Stimulated activated CD4-positive, alpha-beta T cell treated with anti-CD3 and anti-CD28 coated beads, Interleukin-1b, Interleukin-23, amount 100 ng/mL, for 1 hour (primary cell): ENCODE data around the gene JAG1.

Source experiments
- DNase-seq, 2 donors: peaks; one replicate each; pipeline ENCODE4 v3.0.0-alpha.2; 2020; ENCODE audit warnings: low read depth in 2 of 2

JAG1 gene

DNA sequence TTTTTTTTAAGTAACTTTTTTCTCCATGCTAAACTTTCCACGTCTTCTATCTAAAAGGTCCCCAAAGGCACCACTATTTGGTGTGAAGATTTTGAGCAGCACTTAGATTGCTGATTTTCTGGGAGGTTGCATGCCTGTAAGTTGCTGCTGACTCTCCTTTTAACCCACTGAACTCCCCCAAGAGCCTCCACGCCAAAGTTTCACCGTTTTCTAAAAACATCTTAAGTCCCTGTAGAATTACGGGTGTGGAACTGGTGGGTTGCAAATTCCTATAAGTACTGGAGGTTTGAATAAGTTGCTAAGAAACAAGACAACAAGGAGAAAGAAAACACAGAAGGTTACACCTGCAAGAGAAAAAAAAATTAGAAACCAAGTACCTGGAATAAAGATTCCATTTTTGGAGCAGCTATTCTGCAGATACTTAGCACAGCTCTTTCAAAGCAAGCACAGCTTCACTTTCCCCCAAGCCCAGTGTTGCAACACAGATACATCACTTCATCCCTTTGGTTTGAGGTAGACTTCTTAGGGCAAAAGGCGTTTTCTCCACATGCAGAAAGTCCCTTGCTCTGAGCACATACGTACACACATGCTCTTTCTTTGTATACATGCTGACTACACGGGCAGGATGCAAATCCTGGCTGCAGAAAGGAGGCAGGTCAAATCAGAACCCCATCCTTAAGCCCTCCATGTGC is 5.0 kb downstream of the JAG1 start:
- no peak for DNase-seq

DNA sequence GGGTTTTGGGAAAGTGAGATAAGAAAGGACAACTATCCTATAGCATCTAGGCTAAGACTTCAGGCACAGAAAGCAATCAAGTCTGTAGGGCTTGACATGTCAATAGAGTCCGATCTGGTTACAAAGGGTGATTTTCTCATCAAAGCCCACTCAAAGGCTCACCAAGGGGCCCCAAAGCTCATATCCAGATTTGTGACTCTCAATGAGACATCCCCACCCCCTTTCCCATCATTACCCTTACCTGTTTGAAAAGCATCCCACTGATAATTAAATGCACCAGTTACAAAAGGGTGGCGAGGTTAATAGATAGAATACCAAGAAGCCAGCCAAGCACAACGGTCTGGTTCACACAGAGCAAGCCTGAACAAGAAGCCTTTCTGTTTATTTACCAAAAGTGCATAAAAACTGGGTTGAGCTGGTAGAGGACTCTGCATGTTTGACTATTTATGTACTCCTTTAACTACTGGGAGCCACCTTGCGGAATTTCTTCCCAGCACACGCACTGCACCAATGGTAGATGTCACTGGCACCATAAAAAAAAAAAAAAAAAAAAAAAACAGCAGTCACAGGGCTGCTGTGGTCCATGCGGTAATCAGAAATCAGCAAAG is 6.1 kb downstream of the JAG1 start:
- no peak for DNase-seq

DNA sequence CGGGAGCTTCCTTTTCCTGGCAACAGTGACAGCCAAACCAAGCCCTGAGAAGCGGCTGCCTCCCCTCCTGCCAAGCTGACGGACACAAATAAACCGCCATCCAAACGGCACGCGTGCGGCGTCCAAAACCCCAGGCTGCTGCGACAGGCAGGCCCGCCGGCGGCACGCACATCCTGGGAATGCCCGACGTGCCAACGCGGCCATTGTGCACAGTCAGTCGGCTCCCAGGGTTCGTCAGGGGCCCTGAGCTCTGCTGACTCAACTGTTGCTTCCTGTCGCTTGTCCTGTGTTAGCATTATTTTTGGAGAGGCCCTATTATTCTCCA is 6.8 kb downstream of the JAG1 start:
- DNase-seq = no peak

DNA sequence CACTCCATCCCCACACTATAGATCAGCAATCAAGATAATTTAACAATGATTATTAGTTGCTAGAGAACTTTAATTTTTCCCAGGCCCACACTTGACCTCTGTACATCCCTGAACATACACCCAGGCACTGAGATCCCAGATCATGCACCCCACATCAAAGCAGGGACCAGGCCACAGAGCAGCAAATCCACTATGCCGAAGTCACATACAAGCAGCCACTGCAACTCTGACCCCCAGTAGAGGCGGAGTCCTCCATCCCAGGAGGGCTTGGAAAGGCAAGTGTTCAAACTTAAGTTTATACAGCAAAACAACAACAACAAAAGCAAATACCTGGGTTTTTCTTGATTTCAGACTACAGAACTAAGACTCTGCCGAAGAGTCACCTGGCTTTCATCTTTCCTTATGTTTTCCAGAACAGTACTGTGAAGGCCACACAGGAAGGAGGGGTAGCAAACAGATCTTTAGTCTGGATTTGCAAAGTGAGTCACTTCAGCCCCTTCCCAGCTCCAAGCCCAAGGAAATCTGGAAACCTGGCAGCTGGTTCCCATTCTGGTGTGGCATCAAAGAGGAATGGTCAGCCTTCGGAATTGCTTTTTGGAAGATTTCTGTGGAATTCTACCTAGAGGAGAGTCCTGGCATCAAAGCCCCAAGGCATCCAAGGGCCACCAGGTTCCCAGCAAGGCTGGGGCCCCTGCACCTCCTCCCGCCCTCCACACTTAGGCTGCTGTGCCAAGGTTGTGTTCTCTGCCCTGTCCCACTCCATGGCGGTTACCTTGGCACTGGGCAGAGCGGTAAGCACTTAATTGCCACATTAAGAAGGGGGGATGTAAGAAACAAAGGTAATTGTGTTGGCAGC is 7.3 kb downstream of the JAG1 start:
- no peak for DNase-seq

DNA sequence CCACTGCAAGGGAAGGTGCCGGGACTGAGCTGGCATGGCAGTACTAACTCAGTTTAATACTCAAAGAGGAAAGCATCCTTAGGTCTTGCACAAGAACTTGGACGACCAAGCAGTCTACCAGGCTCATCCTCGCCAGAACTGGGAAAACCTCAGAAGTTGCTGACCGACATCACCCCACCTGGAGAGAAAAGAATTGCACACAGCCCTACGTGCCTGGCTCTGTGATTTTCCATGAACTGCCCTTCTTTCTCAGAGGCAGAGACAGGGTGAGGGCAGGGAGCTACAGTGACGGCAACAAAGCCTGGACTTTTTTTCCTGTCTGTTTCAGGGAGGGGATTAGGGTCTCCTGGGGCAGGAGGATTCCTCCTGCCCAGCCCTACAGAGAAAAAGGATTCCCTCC is 8.0 kb downstream of the JAG1 start:
- no peak for DNase-seq

DNA sequence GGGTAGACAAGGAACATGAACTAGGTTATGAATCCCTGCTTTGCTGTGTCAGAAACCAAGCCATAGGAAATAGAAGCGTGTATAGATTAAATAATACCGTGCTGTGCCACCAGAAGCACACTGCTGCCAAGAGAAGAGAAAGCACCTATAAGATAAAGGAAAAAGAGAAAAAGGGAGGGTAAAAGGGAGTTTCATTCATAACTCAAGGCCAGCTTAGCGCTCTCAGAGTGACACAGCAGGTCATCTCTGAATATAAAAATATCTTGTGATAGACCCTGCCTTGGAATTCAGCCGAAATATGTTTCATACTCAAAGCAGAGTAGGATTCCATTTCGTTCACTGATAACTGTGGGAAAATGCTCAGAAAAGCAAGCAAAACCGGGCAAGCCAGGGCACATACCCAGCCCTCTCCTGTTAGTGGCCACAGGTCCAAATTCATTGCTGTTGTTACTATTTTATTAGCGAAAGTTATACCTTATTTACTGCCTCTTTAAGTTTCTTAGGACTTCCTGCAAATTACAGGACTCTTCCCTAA is 8.7 kb downstream of the JAG1 start:
- no peak for DNase-seq

DNA sequence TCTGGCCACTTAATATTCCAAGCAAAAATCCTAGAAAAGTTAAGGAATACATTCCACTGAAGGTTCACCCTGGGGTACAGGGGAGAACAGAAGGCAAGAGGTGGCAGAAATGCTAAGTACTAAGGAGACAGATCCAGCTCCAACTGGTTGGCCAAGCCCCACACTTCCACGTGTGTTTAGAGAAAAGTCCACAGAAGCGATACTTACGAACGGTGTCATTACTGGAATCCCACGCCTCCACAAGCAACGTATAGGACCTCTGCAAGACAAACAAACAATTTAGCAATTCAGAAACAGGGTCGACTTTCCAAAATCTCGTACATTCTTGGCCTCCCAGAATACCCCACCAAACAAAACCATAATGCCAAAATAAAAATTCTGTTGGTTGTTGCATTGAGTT is 10.0 kb downstream of the JAG1 start:
- no peak for DNase-seq

DNA sequence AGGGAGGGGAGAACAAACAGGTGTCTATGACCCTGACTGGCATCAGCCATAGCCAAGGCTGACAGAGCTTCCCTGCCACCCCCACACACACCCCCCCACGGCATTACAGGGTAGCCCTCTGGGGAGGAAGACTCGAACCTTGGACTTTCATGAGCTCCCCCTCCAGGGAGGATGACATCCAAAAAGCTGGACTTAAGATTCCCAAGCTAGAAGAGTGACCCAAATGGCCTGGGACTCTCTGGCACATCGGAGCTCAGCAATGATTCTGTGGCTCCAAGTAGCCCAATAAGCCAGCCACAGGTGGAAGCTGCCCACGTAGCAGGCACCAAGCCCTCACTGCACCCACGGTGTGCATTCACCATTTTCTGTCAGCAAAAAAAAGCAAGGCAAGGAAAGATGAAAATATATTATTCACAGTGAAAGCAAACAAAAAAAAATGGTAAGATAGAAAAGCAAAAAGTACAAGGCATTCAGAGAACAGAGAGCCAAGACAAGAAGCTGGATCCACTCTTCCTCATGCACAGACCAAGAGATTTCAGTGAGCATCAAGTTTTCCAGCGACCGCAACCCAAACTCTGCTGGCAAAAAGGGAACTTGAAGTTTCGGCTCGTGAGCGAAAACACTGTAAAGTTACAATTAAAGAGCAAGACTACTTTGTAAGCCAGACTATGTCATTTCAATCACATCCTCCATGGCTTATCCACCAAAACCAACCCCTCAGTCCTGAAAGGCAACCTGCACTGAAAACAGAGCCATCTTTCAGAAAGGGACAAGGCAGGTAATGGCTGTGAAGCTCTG is 10.9 kb downstream of the JAG1 start:
- no peak for DNase-seq

DNA sequence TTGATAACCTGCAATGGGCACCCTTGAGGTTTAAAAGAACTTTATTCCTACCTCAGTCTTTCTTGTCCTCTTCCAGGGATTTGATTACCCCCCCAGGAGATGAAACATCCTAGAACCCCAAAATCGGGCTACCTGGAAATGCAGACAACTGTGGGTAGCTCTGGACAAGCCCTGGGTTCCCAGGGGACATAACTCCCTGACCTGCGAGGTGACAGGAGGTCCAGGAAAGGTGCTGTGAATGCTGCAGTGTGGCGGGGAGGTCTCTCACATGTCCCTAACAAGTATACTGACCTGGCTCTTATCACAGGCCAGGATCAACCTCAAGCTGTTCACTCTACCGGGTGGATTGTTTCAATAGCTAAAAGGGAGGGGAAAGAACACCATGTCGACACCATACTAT is 11.6 kb downstream of the JAG1 start:
- DNase-seq = no peak

DNA sequence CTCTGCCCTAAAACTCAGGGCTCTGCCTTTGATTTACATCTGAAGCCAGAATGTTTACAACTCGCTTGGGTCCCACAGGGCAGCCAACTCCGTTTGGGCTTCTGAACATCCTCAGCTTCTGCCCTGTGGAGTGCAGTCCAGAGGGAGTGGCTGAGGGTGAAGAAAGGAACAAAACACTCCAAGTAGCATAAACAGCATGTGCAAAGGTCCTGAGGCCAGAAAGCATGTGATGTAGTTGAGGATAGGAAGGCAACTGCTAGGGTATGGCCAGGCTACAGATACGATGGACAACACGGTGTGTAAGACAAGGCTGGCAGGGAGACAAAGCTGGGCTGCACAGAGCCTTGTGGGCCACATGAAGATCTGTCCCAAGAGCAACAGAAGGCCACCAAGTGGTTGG is 12.5 kb downstream of the JAG1 start:
- no peak for DNase-seq

DNA sequence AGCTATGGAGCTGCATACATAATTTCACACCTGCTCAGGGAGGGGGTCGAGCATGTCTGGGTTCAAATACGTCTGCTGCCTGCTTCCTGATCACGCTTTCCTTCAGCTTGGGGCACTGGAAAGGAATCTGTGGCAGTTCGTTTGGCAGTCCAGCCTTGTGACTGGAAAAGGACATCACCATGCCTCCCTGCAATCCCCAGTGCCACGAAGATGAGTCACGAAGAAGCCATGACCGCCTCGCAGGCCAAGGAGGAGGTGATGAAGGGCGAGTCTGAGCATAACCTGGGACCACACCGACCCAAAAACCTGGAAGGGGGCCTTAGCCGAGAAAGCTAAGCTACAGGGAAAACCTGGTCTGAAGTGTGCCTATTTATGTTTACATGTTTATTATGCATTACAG is 13.1 kb downstream of the JAG1 start:
- no peak for DNase-seq

DNA sequence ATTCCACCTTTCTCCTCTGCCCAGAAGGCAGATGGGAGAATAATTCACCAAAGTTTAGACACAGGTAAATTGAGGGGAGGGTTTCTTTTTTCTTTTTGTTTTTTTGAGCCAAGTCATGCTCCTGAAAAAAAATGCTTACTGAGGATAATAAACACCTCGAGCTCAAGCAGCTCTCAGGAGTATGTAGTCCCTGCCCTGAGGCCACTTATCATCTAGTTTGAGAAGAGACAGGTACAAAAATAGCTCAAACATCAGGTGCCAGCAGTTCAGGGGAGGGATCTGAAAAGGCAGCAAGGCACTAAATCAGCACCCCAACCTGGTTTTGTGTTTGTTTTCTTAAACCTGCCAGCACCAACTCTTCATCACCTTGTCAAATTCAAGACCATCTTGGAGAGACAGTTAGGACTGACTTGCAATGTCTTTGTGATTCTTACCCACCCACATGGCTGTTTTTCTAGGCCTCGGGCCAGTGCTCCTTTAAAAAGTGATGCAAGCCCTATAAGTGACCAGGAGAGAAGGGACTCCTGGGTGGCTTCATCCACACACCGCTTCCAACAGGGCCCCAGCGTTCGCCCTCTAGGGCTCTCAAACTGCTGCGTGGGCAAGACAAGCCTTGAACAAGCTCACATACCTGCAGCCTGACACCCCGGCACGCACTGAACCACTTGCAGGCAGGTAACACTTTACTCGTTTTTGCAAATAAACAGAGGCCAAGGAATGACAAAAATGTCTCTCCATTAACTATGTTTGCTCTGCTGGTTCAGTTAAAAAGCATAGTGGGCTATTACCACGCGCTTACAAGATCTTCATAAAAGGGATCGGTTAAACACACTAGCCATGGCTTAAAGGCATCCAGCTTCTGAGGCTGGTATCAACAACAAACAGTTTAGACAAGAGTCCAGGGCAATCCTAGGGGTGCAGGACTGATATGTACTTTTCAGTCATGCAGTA is 13.9 kb downstream of the JAG1 start:
- DNase-seq = no peak

DNA sequence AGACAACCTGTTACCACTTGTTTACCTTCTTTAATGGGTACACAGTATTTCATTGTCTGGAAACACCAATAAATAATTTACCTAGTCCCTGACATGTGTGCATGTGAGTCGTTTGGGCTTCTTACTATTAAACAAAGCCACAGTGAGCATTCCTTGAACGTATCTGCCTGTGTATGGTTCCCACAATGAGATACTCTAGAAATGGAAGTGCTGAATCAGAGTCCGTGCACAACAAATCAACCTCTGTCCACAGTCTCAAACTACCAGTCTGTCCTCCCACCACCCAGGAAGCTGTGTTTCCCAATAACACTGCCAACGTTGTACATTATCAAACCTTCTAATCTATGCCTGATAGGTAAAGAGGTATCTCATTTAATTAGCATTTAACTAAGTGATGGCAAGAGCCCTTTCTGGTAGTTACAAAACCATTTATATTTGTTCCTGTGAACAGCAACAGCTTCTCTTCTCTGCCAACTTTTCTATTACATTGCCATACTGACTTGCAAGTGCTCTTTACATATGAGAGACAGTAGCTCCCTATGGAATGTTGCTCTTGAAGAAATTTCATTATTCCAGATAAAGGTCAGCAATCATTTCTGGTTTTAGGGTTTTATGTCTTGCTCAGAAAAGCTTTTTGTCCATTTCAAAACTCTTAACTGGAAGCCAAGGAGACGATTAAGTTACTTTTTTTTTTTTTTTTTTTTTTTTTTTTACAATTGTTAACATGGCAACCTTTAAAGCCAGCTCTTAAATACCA is 14.7 kb downstream of the JAG1 start:
- DNase-seq = no peak

DNA sequence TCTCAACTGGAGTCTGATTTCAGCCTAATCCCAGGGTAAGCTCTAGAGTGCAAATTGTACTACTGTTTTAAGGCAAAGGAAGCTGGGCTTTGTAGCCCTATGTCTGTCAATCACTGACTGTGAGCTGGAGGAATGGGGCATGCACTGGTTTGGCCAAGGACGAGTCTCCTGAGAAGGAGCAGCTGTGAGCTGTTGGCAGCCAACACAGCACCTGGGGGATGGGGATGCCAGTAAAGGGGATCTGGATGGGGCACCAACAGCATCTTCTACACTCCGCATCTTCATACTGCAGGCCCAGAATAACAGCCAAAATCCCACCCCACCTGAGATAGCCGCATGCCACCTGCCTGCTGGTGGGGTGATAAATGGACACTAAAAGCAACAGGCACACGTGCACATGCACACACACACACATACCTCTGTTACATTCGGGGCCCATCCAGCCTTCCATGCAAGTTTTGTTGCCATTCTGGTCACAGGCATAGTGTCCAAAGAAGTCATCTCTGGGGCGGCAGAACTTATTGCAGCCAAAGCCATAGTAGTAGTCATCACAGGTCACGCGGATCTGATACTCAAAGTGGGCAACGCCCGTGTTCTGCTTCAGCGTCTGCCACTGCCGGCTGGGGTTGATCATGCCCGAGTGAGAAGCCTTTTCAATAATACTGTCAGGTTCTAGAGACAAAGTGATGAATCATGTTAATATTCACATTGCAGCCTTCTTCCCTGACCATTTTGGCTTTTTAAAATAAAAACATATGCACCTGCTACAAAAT is 15.6 kb downstream of the JAG1 start:
- DNase-seq = no peak

DNA sequence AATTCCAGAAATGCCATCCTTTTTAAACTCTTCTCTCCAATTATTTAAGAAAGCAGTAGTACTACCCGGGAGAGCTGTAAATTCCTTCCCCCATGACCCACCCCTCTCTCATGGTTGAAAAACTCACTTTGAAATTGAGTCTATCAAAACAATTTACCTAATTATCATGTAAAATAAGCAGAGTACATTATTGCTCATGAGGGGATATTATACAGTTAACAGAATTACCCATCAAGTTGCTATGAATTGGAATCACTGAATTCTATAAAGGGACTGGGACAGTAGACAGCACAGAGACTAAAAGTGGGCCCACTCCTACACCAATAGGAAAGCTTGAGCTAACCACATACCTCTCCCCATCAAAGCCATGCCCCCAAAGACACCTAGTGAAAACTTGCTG is 16.3 kb downstream of the JAG1 start:
- DNase-seq = no peak

DNA sequence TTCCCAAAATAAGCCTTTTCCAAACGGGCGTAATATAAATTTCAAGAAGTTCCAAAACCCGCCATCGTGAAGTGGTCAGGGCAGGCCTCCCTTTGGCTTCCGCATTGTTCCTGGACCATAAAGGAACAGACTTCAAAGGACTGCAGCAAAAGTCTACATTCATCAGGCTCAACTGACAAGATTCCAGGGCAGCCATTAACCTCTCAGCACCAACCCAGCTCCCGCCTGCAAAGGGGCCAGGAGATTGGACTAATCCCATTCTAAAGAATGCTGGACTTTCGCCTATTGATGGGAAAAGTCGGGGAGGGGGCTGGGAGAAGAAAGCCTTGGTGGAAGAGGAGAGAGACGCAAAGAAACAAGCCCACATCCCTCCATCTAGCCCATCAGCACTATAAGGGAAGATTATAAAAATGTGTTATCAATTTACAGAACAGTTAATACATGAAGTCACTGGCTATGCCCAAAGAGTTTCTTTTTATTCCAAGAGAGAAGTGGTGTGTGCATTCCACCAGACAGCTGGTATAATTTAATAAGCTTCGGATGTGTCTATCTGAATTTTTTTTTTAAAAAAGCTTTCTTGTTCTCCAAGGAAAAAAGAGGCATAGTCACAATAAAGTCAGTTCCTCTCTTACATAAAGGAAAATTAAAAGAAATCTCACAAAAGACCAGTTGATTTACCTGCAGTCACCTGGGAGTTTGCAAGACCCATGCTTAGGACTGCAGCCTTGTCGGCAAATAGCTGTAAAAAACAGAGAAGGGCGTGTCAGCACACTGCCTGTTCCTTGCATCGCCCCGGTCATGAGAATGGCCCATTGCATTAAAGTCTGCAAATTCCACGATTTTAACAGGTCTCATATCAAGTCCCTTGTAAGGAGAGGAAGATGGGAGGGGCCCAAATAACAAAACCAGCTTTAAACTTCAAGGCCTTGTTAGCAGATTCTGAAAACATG is 17.8 kb downstream of the JAG1 start:
- DNase-seq = no peak

DNA sequence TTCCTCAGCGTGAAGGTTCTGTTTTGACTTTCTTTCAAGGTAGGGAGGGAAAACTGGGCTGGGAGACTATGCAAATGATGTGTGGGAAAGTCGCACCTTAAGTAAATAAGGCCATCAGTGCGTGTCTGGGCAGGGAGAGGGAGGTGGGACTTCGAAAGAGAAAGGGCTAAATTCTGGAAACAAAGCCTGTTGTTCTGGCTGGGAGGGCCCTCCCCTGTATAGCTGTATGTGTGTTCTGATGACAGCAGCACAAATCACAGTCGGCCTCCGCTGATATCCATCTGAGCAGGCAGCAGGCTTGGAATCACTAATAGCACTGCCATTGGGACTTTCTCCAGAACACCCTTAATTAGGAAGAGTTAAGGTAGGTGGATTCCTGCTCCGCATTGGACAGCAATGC is 19.2 kb downstream of the JAG1 start:
- DNase-seq = no peak

DNA sequence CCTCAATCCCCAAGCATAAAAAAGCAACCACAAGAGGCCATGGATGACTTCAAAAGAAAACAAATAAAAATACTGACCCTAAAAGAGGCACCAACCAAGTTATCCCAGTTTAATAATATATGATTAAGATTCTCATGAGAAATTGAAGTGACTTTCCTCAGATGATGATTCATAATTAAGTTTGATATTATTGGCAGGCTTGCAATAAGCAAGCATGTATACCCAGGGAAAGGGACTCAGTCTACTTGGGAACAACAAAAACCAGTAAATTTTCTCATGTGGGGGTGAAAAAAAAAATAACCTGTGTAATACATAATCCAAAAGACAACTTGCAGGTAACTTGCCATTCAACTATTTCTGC is 19.6 kb downstream of the JAG1 start:
- DNase-seq = no peak
